HG03095 (cell line): ENCODE results near the gene AMOTL2.

ENCODE experiments used
- ATAC-seq: cut with Tn5 transposase; IDR thresholded peaks from one replicate; pipeline ENCODE4 v1.9.1; 2021; ENCODE audit warnings: moderate library complexity; ENCODE audit not compliant: unreplicated experiment

The AMOTL2 gene

GRCh38 chr3:134366928-134367811 lies 7.1 kb downstream of the AMOTL2 start:
- no peak for ATAC-seq

GRCh38 chr3:134366221-134366927 lies 7.9 kb downstream of the AMOTL2 start:
- no peak for ATAC-seq

GRCh38 chr3:134365766-134366065 lies 8.5 kb downstream of the AMOTL2 start:
- ATAC-seq, result no peak

GRCh38 chr3:134364936-134365765 lies 9.1 kb downstream of the AMOTL2 start:
- no peak for ATAC-seq

- no peak for ATAC-seq
Observed at GRCh38 chr3:134364061-134364935, 9.9 kb downstream of the AMOTL2 start.

GRCh38 chr3:134363381-134363755 lies 10.9 kb downstream of the AMOTL2 start:
- no peak for ATAC-seq

- no peak for ATAC-seq
Observed at GRCh38 chr3:134362670-134363380, 11.4 kb downstream of the AMOTL2 start.

- ATAC-seq, result no peak
Observed at GRCh38 chr3:134362221-134362620, 12.0 kb downstream of the AMOTL2 start.

GRCh38 chr3:134361162-134361835 lies 12.9 kb downstream of the AMOTL2 start:
- no peak for ATAC-seq

GRCh38 chr3:134360046-134360445 lies 14.2 kb downstream of the AMOTL2 start:
- ATAC-seq, result no peak

GRCh38 chr3:134359121-134360010 lies 14.9 kb downstream of the AMOTL2 start:
- no peak for ATAC-seq

GRCh38 chr3:134357914-134358811 lies 16.1 kb downstream of the AMOTL2 start:
- no peak for ATAC-seq

- no peak for ATAC-seq
Observed at GRCh38 chr3:134357261-134357913, 16.9 kb downstream of the AMOTL2 start.

GRCh38 chr3:134356411-134357040 lies 17.7 kb downstream of the AMOTL2 start:
- no peak for ATAC-seq

GRCh38 chr3:134355416-134355815 lies 18.8 kb downstream of the AMOTL2 start:
- ATAC-seq, result no peak

- ATAC-seq, result no peak
Observed at GRCh38 chr3:134354612-134355251, 19.5 kb downstream of the AMOTL2 start.
